Measurements from ENCODE around the gene GSE1.
A peak's percentile ranks its signal among the peaks of the same experiment; 100 is the strongest.

GSE1 gene

DNA sequence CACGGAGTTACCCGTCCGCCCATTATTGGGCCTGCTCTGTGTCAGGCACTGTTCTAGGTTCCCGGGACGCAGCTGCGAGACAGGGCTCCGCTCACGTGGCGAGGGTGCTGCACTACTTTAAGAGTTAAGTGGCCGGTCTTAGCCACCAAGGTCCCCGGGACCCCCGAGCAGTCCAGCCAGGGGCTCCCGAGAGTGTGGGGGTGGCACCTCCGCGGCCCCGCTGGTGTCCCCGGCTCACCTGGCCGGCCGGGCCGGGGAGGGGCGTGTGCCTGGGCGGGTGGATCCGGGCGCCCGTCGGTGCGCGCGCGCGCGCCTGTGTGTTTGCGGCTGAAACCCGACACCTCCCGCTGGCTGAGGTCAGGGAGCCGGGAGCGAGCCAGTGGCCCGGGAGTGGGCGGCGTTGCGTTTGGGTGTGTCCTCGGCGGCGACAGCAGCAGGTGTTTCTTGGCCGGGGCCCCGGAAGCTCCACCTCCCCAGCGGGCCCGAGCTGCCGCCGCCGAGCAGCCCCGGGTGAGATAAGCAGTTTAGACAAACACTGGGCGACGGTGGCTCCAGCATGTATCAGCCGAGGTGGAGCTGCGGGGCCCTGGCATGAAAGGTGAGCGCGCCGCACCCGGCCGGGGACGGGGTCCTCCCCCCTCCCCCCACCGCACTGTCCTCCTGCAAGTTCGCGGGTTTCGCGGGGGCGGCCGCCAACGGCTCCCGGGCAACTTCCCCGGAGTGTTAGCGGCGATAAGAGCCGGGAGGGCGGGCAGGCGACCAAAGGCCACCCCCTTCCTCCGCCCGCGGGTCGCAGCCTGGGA, at the start of gene GSE1:
TSS of gene GSE1 (plus strand) at position 522 of the 803 bp plus-strand sequence. CDS start at position 592, 70 bp downstream.
- peak; percentile 68 for DNase-seq

DNA sequence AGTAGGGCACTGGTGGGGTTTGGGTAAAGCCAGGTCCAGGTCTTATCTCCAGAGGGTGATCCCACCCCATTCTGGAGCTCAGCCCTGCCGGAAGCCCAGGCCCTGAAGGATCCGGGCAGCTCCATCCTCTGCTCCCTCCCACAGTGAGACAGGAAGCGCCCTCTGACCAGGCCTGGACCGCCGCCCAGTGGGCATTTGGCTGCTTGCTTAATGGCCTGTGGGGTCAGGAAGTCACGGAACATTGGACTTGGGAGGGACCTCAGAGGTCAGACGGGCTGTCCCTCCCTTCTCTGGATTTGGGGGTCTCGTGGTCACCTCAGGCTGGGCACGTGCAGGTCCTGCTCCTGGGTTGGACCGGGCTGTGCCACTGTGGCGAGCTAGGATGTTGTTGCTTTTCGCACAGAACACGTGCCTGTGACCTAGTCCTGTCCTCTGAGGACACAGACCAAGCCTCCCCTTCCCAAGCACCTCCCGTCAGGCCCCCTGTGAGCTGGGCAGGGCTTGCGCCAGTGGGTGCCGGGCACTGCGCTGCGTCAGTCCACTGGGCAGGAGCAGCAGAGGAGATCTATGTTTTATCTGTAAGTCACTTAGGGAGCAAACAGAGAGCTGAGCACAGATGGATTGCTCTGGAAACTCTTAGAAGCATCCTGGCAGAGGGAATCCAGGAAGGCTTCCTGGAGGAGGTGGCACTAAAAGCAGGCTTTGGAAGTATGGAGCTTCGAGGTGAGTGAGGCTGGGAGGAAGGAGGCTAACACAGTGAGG, 49.4 kb upstream of the GSE1 start:
- DNase-seq: no peak

DNA sequence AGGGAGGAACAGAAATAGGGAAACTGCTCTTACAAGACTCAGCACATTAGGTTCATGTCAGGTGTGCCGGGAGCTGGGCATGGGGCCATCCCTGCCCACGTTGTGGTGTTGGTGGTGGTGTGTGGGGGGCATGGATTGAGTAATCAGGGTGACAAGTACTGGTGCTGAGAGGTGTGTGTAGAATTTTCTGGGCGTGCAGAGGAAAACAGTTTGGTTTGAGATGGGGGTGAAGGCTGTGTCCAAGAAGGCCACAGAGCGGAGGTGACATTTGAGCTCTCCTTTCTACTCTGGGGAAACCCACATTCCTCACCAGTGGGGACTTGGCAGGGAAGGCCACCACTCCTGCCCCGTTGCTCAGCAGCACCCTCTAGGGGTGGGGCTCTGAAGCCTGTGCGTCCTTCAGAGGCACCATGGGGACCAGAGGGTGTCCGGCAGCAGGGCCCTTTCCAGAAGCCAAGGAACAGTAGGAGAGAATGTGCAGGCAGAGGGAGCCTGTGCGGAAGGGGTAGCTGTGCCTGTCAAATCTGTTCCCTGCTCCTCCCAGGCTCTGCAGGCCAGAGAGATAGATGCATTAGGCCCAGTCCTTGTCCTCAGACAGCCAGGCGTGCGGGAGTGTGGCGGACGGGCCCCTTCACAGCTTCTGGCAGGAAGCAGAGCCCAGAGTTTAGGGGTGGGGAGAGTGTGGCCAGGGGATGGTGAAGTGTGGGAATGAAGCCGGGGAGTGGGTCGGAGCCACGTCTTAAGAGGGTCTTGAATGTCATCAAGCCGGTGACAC, 48.7 kb upstream of the GSE1 start:
- DNase-seq: peak; percentile 39

DNA sequence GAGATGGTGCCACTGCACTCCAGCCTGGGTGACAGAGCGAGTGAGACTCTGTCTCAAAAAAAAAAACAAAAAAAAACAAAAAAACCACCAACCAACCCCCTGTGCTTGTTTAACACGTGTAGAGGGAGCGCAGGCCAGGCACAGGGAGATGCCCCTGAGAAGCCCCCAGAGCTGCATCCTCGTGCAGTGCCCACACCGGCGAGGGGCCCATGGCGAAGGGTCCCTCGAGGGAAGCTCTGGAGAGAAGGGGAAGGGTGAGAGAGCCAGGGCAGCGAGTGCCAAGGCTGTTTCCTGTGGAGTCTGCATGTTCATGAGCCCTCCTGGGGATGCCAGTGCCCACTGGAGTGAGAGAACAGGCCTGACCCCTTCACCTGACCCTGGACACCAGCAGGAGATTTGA, 47.8 kb upstream of the GSE1 start:
- no peak for DNase-seq

DNA sequence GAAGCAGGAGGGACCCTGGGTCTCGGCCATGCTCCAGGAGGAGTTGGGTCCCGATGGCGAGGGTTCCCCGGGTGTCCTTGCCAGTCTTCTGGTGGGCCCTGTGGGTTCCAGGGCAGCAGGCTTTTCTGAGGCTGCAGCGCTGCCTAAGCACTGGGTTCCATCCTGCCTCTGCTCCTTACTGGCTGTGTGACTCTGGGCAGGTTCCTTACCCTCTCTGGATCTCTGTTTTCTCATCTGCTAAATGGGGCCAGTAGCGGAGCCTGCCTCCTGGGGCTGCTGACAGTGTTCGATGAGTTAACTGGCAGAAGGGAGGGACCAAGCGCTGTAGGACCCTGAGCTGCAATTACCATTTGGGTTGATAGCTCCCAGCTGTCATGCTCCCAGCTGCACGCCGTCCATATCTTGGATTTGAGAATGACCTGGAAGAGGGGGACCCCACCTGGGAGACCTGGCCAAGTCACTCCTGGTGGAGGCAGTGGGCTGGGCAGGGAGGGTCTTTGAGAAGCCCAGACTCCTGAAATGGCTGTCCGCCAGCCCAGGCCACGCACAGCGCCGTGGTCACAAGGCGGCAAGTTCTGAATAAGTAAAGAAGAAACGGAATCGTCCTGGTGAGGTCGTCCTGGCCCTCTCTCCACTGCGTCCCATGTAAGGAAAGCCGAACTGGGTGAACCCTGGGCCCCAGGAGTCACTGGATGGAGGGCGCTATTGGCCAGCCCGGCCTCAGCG, 47.2 kb upstream of the GSE1 start:
- no peak for DNase-seq

DNA sequence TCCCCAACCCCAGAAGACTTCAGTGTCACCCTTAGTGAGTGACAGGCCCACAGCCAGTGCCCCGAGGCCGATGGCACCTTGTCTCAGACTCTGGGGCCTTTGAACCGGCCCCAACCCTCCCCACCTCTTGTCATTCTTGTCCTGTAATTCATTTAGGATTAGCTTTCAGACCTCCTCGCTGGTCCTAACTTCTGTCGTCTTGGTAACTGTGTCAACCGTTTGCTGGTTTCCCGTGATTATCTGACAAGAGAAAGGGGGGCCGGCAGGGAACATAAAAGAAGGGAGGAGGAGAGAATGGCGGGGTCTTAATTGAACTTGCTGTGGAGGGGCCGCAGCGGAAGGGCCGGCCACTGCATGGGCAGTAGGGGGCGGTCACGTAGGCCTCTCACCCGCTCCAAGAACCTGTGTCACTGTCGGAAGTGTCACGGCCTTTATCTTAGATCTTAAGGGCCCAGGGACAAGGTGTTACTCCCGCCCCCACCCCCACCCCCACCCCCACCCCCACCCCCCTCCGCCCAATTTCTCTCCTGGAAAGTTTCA, 46.5 kb upstream of the GSE1 start:
- DNase-seq: no peak

DNA sequence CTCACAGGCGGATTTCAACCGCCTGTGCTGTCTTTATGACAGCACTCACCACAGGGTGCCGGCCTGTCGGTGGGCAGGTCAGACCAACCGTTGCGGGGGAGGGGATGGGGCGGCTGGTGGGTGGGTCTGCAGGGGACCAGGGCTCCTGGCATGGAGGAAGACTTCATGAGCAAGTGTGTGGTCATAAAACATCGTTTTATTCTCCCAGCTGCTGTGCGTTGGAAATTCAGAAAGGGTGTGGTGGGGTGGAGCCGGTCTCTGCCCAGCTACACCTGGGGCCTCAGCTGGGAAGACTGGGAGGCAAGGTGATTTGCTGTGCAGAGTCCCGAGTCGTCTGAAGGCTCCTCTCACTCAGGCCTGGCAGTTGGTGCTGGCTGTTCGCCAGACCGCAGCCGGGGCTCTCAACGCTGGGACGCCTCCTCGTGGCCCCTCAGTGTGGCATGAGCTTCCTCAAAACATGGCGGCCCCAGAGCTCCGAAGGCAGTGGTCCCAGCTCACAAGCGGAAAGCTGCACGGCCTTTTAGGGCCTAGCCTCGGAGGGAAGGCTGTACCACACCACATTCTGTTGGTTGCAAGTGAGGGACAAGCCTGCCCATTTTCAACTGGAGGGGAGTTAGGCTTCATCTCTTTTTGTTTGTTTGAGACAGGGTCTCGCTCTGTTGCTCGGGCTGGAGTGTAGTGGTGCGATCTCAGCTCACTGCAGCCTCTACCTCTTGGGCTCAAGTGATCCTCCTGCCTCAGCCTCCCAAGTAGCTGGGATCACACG, 45.8 kb upstream of the GSE1 start:
- DNase-seq: no peak

DNA sequence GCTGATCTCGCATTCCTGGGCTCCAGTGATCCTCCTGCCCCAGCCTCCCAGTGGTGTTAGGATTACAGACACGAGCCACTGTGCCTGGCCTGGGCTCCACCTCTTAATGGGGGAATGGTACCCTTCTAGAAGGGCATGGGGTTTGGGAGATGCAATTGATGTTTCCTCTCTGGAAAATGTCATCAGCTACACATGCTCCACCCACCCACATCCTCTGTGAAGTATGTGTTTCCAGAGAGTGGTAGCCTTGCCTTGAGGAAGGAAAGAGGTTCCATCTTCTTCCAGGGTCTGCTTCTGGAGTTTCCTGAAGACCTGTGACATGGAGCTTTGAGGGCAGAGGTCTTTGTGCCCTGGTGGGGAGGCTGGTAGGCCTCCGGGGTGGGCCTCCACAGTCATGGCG, 45.2 kb upstream of the GSE1 start:
- DNase-seq: no peak

DNA sequence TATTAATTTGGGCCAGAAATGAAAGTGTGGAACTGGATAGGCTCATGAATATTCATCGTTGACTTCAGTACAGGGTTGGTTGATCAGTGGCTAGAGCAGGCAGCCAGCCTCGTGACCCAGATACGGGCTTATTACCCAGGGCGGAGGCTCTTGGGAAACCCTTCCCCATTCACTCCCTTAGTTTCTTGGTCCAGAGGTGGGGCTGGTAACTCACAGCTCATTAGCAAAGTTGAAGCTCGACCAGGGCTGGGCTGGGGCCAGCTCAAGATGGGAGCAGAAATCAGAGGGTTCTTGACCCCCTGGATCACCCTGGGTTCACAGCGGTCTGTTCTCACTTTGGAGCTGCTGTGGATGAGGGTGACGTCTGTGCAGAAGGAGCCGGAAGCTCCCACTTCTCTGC, 44.6 kb upstream of the GSE1 start:
- DNase-seq: no peak

DNA sequence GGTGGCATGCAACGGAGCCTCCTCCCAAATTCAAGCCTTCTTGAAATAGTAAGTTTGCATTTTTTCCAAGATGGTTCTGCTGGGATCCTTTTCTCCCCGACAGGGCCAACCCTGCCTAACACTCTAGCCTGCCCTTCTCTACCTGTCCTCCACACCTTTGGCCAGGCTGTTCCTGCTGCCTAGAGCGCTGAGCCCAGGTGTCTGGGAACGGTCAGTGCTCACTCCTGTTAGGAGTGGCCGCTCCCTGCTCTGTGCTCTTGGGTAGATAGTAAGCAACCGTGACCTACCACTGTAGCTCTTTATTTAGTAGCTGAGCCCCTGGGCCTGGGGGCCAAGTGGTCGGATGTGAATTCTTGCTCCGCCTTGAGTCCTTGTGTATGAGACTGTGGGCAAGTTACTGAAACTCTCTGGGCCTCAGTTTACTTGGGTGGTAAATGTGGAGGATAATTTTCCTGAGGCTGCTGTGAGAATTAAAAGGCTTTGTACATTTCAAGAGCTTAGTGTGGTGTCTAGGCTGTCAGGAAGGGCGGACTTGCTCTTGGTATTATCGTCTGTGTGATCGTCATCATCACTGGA, 44.0 kb upstream of the GSE1 start:
- no peak for DNase-seq

DNA sequence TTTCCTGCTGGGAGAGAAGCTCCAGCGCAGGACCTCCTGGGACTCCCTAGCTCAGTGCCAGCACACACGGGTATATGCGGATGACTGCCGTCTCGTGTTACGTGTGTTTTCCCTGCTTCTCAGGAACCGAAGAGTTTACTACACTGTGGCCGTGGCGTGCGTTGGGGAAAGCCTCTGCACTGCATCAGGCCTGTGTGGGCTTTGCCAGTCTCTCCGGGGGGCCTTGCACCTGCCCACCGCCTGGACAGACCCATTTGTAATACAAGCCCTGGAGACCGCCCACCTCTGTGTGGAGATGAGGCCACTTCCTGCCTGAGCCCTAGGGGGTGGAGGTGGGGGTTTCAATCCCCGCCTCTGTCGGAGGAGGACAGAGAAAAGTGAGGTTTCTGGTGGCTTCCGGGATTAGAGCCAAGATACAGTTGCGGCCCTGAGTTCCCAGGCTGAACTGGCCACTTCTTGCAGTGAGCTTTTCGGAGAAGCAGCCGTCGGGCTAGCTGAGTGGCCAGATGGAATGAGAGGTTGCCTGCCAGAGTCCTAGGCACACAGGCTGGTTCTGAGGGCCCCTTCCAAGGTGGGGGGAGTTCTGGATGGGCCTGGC, 43.4 kb upstream of the GSE1 start:
- peak; percentile 51 for DNase-seq

DNA sequence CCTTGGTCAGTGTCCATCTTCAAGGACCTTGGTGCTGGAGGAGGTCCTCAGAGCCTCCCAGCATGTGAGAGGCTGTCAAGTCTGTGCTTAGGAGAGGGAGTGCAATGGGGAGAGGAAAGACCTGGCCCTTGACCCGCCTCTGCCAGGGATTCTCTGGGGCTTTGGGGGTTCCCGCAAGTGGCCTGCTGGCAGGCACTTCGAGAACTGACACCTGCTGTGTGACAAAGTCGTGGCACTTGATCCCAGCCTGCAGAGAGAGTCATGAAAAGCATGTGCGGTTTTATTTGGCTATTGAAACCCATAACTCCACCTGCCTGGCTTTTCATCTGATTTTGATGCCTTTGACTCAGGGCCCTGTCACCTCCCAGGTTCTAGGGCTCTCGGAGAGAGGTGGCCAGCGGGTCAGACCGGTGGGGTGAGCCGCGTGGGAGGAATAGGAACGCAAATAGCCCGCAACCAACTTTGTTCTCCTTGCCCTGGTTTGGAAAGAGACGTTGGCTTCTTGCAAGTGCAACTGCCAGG, 42.8 kb upstream of the GSE1 start:
- DNase-seq: peak; percentile 23

DNA sequence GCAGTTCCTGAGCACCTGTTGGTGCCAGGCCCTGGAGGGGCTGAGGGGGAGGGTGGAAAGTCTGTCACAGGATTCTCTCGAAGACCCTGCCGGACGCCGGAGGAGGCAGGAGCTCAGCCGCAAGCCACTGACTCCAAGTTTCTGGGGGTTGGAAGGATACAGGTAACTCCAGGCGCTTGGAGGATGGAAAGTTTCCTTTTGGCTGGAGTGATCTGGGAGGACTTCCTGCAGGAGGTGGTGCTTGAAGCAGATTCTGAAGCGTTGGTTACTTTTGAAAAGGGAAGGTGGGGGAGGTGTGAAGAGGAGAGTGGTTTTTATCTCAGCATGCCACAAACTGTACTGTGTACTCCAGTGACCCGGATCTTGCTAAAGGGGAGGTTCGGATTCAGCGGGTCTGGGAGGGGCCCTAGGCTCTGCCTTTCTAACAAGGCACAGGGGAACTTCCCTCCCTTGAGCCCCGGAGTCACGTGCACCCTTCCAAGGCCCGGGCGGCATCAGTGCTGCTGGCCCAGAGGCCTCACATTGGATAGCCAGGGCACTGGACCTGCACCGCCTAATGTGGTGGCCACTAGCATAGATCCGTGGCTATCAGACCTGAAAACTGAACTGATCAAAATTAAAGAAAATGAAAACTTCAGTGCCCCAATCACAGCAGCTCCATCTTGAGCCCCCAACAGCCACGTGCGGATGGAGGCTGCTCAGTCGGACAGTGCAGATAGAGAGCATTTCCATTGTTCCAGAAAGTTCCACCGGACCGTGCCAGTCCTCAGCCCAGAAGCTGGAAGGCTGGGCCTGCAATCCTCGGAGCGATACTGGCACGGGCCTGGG, 42.2 kb upstream of the GSE1 start:
- DNase-seq: peak; percentile 48

DNA sequence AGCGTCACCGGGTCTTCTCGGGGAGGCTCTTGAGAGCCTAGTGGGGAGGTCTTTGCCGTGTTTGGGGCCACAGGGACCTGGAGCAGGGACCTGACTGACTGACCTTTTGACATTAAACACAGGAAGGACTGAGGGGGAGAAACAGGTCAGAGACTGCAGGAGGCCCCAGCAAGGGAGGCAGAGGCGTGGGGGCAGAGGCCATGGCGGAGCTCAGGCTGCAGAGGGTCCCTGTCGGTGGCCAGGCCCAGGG, 41.6 kb upstream of the GSE1 start:
- DNase-seq: no peak

DNA sequence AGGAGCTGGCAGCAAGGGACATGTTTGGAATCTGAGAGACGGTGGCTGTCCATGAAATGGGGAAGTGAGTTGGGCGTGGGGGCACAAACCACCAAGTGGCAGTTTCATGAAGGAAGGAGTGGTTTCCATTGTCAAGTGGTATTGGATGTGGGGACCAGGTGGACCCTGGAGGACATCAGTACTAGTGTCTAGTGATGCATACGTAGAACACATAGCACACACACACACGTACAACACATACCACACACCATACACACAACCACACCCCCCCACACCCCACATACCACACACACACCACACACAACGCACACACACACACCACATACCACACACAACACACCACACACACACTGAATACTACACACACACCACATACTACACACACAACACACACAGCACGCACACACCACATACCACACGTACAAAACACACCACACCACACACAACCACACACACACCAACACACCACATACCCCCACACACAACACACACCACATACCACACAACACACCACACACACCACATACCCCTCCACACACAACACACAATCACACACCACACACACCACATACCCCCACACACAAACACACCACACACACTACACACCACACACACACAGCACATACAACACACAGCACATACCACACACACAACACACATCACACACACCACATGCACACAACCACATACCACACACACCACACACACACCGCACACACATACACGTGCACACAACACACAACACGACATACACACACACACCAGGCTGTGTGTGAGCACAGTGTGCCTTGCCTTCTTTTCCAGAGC, 41.1 kb upstream of the GSE1 start:
- DNase-seq: no peak

DNA sequence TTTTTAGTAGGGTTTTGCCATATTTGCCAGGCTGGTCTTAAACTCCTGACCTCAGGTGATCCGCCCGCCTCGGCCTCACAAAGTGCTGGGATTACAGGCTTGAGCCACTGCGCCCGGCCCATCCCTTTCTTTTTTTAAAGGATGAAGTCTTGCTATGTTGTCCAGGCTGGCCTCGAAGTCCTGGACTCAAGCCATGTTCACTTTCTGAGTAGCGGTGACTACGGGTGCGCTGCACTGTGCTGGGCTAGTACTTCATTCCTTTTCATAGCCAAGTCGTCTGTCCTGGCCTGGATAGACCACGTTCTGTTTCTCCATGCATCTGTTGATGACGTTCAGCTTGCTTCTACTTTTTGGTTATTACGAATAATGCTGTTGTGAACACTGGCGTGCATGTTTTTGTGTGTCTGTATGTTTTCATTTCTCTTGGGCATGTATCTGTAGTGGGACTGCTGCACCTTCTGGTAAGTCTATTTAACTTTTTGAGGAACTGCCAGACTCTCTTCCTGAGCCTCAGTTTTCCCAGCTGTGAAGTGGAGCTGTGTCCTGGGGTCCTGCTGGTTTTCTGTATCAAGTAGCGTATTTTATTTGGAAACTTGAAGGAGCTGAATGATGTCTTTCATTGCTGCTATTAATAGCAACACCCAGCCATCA, 40.0 kb upstream of the GSE1 start:
- DNase-seq: no peak

DNA sequence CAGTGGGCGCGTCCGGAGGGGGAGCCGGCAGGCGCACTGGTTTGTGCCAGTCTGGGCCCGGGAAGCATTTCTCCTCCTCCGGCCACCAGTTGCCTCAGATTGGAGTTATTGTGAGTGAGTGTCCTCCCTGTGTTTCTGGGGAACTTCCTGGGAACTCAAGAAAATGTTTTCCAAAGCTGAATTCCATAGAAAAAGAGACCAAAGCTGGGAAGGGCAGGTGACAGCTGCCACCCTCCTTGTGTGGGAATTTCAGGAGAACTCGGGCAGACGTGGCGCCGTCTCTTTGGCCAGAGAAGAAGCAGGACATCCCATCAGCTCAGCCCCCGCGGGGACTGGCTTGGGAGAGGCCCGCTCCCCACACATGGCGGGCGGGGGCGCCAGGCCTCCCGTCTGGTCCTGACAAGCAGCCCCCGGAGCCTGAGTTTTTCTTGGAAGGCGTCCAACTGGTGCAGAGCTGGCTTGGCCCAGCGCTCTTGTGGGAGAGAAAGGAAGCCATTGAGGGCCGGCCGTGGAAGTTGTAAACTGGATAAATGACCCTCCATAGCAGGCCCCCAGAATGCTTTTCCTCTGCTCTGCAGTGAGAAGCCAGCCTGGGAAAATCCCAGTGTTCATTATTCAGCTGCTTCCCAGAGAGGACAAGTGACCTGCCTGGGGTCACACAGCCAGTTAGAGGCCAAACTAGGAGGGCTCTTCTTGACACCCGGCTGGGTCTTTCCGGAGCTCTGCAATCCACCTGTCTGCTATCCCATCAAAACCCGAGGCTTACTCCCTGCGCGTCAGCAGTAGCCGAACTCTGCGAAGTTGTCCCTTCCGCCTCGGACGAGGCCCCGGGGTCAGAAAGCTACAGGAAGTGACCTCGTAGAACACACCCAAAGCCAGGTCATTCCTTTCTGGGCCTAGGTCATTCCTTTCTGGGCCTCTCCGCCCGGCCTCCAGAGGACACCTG, 39.2 kb upstream of the GSE1 start:
- DNase-seq: no peak

All from activated CD4-positive, alpha-beta T cell treated with anti-CD3 and anti-CD28 coated beads, Interleukin-2, amount 50 U/mL, for 16 hours (primary cell).